Posterior cingulate gyrus (tissue), 11 donors: ENCODE data around the gene LMCD1.

Experiments
- DNase-seq, 10 donors: peaks; one replicate each; pipeline versions ENCODE4 v3.0.0 to v3.0.0-alpha.2; 2020 to 2021; ENCODE audit warnings: mixed read lengths in 3 of 10
- intact Hi-C: fragments of 100-400 bp; cut with DNase I; formaldehyde crosslinking; loops from one replicate; pipeline ENCODE4 v1.15.1; 2023

Gene LMCD1

GRCh38 chr3:8530581-8530980 lies 29.0 kb downstream of the LMCD1 start:
- intact Hi-C loops = no loop called here
- DNase-seq = no peak

DNA sequence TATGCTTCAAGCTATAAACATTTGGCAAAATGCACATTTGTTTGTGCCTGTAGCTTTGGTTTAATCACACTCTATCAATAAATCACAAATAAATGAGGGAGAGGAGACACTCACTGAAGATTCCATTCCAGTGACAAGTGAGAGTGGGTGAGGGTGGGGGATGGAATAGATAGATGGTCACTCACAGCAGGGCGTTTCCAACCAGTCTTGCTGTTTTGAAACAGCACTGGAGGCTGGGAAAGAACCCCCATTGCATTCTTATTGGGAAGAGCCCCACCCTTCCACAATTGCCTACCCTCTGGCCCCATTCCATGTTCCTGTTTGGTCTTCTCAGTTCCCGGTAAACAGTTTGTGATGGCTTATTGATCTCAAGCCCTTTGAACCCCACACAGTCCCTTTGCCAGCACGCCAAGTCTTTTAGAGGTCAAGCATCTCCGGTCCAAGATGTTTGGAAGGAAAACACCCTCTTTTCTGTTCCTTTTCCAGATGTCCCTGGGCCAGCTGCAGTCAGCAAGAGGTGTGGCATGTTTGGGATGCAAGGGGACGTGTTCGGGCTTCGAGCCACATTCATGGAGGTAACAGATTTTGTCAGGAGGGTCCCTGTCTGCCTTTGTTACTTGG lies 30.7 kb downstream of the LMCD1 start:
- intact Hi-C loops = no loop called here
- no peak for DNase-seq

DNA sequence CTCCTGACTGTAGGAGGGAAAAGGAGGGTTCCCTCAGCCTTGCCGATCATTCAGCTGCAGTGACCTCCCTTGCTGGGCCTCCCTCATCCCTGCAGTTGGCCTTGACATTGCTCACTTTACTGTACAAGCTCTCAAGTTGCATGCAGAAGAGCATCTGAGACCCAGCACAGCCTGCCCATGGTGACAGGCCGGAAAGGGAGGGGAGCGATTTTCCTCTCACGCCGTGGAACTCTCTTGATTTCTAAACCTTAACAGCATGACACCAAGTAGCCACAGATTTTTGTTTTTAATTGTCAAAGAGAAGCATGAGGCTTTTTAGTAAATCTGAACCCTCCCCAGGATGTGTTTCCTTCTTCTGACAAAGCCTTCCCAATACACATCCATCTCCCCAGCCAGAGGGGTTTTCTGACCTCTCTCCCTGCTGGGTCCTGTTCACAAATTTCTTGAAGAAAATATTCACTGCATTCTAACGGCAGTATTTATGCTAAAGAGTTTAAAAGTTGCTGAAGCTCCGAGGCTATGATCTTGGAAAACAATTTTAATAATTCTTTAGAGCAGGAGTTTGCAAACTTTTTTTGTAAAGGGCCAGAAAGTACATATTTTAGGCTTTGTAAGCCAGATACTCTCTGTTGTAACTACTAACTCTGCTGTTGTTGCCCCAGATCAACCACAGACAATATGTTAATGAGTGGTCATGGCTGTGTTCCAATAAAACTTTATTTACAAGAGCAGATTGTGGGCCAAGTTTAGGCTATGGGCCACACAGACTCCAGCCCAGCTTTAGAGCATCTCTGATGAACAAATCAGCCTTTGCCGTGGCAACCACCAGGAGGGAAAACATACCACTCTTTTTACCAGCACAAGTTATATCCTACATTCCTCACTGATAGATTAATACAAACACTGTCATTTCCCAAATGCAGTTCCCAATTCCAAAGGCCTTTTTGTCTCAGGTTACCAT lies 34.8 kb downstream of the LMCD1 start:
- no peak for DNase-seq
- intact Hi-C loops = no loop called here

- no peak for DNase-seq
- intact Hi-C loops = no loop called here
Measured at GRCh38 chr3:8537440-8537839, 35.8 kb downstream of the LMCD1 start.

- no peak for DNase-seq
- intact Hi-C loops = no loop called here
Measured at GRCh38 chr3:8538223-8538622, 36.6 kb downstream of the LMCD1 start.

DNA sequence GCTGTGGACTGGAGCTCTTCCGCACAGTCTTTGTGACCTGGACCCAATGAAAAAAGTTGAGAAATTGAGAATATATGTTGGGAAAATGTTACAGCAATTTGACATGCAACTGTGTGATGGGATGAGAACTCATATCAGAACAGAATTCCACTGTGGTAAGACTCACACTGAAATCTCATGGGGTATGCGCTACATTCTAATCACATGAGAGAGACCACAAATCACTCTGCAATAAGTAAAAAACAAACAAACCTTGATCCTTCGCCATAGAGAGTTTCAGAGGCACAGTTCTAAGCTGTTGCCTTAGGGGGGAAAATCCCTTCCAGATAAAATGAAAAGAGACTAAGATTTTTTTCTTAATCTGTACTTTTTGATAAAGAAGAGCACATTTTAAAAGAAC lies 37.3 kb downstream of the LMCD1 start:
- DNase-seq = no peak
- intact Hi-C loops = no loop called here

GRCh38 chr3:8539419-8539818 lies 37.8 kb downstream of the LMCD1 start:
- no peak for DNase-seq
- intact Hi-C loops = no loop called here

- DNase-seq = no peak
- intact Hi-C loops = no loop called here
Measured at GRCh38 chr3:8540456-8540855, 38.8 kb downstream of the LMCD1 start.

DNA sequence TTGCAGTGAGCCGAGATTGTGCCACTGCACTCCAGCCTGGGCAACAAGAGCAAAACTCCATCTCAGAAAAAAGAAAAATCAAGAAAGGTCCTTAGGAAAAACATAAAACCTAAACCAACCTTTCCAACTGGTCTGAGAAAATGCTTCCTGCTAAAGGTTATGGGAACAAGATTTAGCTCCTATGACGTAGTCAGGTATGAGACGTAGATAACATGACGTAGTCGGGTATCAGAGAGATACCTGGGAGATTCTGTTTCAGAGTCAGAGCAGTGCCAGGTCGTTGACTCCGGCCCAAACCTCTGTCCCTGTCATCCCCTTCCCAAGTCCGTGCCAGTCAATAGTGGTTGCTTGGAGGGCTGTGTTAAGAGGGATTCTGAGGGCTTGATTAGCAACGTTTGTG lies 39.9 kb downstream of the LMCD1 start:
- intact Hi-C loops = no loop called here
- no peak for DNase-seq

DNA sequence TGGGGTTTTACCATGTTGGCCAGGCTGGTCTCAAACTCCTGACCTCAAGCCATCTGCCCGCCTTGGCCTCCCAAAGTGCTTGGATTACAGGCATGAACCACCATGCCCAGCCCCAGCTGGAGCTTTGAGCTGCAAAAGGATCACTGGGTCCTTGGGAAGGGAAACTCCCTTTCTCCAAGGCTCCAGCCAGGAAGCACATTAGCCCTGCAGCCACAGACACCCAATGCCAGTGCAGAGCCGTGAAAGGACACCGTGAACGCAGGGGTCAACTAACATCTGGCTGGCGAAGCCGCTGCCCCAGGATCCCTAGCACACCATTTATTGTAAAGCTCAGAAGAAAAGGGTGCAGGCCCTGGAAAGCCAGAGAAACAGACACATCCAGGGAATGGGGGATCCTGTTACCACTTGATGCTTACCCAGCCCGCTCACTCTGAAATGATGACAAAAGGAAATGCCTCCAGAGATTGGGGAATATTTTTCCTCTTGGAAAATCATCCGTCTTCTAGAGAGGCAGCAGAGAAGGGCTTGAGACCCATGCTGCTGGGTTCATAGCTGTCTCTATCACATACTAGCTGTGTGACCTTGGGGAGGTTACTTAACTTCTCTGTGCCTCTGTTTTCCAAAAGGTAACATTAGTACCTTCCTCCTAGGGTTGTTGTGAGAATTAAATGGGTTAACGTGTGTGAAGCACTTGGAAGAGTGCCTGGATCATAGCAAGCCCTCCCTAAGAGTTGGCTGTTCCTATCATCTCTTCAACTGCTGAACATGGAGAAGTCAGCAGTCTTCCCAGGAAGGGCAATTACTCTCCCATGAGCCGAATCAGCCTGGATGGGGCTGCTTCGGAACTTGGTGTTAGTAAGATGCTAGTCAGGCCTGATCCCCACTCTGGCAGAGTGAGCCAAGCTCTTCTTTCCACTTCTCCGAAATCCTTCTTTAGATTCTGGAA lies 40.8 kb downstream of the LMCD1 start:
- intact Hi-C loops = no loop called here
- DNase-seq = no peak

DNA sequence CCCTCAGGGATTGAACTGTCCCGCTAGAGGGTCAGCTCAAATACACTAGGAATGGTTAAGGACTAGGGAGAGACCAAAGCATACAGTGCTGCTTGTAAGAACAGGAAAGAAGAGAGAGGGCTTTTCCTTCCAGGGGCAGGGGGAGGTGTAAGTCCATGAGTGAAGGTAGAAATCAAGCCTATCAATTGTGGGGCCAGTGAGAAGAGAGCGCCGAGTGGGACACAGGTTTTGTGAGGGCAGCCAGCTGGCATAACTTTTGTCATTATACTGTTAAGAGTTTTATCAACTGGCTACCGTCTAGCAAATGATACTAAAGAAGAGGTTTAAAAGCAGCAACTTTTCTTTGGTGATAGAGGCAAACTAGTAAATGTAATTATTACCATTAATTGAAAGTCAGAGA lies 45.0 kb downstream of the LMCD1 start:
- DNase-seq = no peak

DNA sequence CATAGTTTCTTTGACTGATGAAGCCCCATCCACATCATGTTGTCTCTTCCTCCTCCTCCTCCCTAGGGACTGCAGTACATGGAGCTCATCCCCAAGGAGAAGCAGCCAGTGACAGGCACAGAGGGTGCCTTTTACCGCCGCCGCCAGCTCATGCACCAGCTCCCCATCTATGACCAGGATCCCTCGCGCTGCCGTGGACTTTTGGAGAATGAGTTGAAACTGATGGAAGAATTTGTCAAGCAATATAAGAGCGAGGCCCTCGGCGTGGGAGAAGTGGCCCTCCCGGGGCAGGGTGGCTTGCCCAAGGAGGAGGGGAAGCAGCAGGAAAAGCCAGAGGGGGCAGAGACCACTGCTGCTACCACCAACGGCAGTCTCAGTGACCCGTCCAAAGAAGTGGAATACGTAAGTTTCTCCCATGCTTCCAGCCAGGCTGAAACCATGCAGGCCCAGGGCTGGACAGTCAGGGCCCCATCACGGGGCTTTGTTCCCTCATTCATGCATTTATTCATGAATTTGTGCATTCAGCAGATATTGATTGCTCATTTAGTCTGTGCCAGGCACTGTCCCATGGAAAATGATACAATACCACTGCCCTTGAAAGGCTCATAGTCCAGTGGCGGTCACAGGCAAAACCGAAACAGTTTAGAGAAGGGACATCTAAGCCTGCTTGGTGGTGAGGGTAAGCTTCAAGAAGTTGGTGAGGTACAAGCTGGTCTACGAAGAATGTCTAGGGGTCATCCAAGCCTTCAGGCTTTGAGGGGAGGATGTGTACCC lies 47.1 kb downstream of the LMCD1 start:
- intact Hi-C loops = no loop called here
- DNase-seq = no peak

More for the DNA sequence above, 45.0 kb downstream of the LMCD1 start:
- intact Hi-C loops = no loop called here

DNA sequence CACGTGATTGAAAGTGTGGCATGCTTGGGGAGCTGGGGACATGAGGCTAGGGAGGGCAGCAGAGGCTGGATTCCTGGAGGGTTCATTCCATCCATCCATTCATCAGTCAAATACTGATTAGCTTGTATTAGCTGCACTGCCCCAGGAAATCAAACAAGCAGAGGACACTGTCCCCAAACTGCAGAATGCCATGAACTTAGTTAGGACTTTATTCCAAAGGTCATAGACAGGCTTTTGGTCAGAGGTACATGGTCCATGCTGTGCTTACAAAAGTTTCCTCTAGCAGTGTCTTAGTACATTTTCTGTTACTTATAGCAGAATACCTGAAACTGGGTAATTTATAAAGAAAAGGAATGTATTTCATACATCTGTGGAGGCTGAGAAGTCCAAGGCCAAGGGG lies 47.7 kb downstream of the LMCD1 start:
- DNase-seq = no peak
- intact Hi-C loops = no loop called here

- DNase-seq = no peak
- intact Hi-C loops = no loop called here
Measured at GRCh38 chr3:8550611-8551010, 49.0 kb downstream of the LMCD1 start.

DNA sequence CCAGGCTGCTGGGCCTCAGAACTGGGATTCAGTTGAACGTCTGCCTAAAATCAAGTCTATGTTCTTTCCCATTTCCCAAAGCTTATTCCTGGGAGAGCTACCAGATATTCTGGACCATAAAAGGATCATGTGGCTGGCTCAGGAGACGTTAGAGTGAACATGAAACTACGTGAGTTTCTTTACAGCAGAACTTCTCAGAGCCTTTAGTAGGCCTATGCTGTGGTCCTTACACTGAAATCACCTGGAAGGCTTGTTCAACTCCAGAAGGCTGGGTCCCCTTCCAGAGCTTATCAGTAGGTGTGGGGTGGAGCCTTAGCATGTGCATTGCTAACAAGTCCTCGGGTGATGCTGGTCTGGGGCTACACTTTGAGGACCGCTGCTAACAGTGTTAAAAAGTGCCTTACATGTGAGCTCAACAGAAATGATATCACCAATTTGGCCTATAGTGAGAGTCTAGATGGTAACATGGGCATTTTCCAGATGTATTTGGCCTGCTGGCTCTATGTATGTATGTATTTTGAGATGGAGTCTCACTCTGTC lies 50.7 kb downstream of the LMCD1 start:
- intact Hi-C loops = no loop called here
- no peak for DNase-seq

GRCh38 chr3:8553405-8553804 lies 51.8 kb downstream of the LMCD1 start:
- intact Hi-C loops = no loop called here
- DNase-seq = no peak

DNA sequence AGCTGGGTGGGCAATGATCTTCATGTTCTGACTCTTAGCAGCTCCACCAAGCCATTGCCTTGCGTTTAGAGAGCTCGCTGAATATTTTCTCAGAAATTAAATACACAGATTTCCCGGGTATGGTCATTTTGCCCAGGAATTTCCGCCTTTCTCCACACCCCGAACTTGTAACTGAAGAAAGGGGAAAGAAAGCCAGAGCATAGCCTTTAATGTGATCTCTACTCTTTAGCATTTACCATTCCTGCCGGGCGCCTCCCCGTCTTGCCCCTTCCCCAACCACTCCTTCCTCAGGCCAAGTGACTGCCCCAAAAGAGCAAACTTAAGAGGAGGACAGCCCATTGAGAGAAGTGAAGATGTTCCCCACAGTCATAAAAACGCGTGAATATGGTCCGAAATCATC lies 53.1 kb downstream of the LMCD1 start:
- no peak for DNase-seq
- intact Hi-C loops = no loop called here

DNA sequence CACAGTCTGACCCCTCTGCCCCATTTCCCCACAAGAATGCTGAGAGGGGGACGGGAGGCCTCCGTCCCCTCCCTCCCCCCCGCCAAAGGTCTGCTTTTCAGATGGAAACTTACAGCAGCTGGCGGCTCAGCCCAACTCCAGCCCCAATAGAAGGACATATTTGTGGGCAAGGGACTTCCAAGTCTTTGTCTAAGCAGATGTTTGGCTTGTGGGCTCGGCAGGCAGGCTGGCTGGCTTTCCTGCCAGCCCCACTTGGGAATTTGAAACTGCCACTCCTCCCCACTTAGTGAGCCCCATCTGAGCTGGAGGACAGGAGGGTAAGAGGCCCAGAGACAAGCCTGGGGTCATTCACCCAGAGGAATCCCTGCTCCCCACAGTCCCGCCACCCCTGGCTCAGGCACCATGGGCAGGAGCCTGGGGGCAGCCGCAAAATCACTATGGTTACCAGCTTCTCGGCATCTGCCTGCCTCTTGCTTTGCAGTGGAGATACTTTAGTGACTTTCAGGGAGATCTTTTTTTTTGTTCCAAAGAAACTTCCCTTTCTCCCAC lies 53.6 kb downstream of the LMCD1 start:
- intact Hi-C loops = no loop called here
- no peak for DNase-seq

DNA sequence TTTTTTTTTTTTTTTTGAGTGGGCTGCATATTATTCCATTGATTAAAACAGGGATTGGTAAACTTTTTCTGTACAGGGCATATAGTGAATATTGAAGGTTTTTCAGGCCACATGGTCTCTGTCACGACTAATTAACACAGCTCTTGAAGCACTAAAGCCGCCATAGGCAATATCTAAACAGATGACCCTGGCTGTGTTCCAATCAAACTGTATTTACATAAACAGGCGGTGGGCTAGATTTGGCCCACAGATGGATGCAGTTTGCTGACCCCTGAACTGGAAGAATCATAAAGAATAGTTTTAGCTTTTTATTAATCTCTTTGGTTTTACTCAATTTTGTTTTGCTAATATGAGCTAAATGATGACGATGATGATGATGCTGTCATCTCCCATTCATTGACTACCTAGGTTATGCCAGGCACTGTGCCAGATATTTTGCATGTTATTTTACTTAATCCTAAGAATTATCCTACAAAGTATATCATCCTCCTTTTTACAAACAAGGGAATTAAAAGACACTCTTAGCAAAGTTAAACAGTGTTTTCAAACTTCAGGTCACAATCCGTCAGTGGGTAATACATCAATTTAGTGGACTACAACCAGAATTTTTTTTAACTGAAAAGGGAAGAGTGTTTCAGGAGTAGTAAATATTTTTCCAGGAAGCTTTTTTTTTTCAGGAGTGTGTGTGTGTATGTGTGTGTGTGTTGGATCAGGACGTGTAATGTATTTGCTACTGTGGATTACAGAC lies 54.3 kb downstream of the LMCD1 start:
- no peak for DNase-seq
- intact Hi-C loops = no loop called here
